T-helper 1 cell treated with Interleukin-12 subunit alpha and Interleukin-12 subunit beta and Interleukin-4 antibody, amounts not matched to agents 30 ng/mL and 1 ng/mL, for 36 hours (primary cell): ENCODE measurements around the gene OR52E5. TPM values are rescaled to one million over a fixed set of nuclear protein-coding genes. Genes with fewer than 3 reads are reported as not detected.

ENCODE experiments used
- intact Hi-C: fragments of 100-400 bp; cut with micrococcal nuclease; formaldehyde crosslinking; loops from one replicate; pipeline ENCODE4 v1.15.1; 2024
- total RNA-seq: library from RNA; stranded (reverse); gene quantifications from 2 replicates; pipeline ENCODE4 v1.2.3, GENCODE V29; 2022

The OR52E5 gene
- total RNA-seq, 1 donor from 2014 or later = not detected

DNA sequence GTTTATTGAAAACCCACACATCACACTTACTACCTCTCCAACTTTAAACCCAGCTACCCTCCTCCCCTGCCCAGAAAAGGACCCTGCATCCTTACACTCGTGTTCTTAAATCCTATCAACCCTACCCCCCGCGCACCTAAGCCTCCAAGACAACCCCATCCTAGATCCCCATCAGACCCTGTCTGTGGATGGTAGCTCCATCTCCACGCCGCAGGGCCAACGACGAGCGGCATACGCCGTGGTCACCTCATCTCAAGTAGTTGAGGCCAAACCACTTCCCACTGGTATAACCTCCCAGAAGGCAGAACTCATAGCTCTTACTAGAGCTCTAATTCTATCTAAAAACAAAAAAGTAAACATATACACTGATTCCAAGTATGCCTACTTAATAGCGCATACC is 39.7 kb downstream of the OR52E5 start:
- intact Hi-C loops = no loop called here

DNA sequence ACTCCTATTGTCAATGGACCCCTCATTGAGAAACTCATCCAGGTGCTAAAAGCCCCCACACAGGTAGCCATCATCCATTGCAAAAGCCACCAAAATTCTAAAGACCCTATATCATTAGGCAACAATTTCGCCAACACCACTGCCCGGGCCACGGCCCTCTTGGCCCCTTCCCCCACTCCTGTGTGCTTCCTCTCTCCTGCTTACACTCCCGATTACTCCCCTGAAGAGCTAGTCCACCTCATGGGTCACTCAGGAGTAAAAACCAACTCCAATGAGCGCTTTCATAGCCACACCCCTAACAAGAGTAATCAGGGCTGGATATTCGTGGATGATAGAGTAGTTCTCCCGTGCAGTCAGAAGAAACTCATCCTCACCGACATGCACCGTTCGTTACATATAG is 40.1 kb downstream of the OR52E5 start:
- intact Hi-C loops = no loop called here

DNA sequence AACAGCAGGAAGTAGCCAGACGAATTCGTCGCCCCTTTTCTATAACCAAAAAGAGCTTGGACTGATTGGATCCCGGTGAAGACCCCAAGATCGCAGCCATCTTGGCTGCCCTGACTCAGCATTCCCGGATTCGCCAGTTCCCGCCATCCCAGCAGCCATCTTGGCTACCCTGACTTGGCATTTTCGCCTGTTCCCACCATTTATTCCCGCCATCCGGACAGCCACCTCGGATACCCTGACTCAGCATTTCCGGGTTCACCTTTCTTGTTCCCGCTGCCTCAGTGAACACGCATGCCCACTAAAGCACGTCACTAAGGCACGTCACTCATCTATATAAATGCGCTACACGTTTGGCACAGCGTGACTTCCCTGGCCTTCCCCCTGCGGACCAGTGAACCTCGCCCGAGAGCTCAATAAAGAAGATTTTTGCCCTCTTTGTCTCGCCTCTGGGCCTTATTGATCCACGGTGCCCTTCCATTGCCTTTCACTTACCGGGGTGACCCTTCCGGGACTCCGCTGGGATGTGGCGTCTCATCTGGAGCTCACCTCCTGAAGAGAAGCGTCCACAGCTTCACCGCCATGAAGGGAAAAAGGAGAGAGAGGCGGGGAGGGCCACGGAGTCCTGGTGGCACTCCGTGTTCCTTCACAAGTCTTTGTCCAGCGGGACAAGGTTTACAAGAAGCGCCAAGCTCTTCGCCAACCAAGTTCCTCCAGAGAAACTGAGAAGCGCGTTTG is 45.0 kb downstream of the OR52E5 start:
- intact Hi-C loops = no loop called here

DNA sequence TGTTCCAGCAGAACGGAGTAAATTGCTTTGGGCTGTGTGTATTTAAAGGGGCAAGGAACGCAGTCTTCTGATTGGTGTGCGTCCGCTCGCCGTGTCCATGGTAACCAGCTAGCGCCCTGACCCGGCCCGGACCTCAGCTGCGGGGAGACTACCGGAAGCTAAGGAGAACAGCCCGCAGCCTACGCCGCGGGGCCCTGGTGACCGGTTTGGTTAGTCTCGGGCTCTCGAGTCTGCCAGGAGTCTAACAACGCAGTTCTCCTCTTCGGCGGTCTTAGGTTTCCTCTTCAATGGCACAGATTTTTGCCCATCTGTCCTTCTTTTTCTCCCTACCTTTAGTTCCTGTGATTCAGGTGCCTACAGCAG is 45.6 kb downstream of the OR52E5 start:
- intact Hi-C loops = no loop called here

DNA sequence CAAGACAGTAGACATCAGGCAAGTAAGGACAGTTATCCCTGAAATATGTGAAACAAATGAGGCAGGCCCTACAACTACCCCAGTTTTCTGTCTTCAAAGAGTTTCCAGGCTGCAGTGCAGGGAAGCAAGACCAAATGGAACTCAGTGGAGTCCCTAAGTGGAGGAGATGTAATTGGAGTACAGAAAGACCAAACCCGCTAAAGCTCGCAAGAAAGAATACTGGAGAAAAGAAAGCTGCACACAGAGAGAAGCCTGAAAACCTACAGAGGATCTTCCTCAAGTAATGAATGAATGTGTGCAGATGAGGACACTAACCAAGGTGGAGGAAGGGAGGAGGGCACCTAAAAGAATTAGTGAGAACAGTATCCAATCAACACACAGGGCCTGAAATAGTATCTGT is 47.7 kb downstream of the OR52E5 start:
- intact Hi-C loops = no loop called here

DNA sequence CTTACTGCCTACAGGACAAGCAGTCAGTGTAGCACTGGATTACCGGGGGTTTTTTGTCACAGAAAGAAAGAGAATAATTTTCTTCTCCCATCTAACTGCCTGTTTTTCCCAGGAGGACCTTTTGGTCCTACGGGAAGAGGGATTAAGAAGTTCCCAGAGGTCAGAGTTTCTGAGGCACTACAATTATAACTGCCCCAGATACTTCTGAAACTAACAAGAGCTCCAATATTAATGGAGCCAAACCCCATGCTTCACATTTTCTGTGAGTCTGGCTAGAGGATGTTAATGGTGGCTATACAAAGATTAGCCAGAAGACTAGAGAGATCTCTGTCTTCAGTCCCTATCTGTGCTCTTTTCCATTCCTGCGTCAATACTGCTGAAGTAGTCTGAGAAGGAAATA is 48.9 kb downstream of the OR52E5 start, which contains the start of gene OR56A3:
TSS of gene OR56A3 (plus strand) at position 301 of the 400 bp plus-strand sequence. CDS start 5,096 bp downstream, outside the sequence.
- intact Hi-C loops = no loop called here

Other genes starting within 250 kb of the OR52E5 start
- gene TRIM5, start 208.1 kb upstream of the OR52E5 start, total RNA-seq = 22.1 and 24.0 TPM in 2 replicates
- gene TRIM22, start 203.4 kb upstream of the OR52E5 start, total RNA-seq = 280 and 282 TPM in 2 replicates
- gene OR56B1, start 156.8 kb upstream of the OR52E5 start, total RNA-seq = 0.17 and 0.37 TPM in 2 replicates
- gene OR52N4, start 139.0 kb upstream of the OR52E5 start, total RNA-seq = 1.1 and 1.9 TPM in 2 replicates
- not detected in 2 replicates for gene OR52N5, start 109.9 kb upstream of the OR52E5 start, total RNA-seq
- not detected in 2 replicates for gene OR52N1, start 101.9 kb upstream of the OR52E5 start, total RNA-seq
- not detected in 2 replicates for gene OR52N2, start 84.3 kb upstream of the OR52E5 start, total RNA-seq
- gene OR52E6, start 51.3 kb upstream of the OR52E5 start, total RNA-seq = not detected in 2 replicates
- gene OR52E8, start 35.5 kb upstream of the OR52E5 start, total RNA-seq = not detected in 2 replicates
- gene OR52E4, start 12.6 kb upstream of the OR52E5 start, total RNA-seq = not detected in 2 replicates
- not detected in 2 replicates for gene OR56A3, start 49.0 kb downstream of the OR52E5 start, total RNA-seq
- gene OR56A5, start 75.3 kb downstream of the OR52E5 start, total RNA-seq = not detected in 2 replicates
- gene OR52L1, start 93.8 kb downstream of the OR52E5 start, total RNA-seq = not detected in 2 replicates
- gene OR56A4, start 113.7 kb downstream of the OR52E5 start, total RNA-seq = not detected in 2 replicates
- not detected in 2 replicates for gene OR56A1, start 137.6 kb downstream of the OR52E5 start, total RNA-seq
- gene OR56B4, start 214.5 kb downstream of the OR52E5 start, total RNA-seq = not detected in 2 replicates